Activated naive CD8-positive, alpha-beta T cell treated with anti-CD3 and anti-CD28 coated beads, Interleukin-2, amount 50 U/mL, for 16 hours (primary cell): Measurements from ENCODE around the gene AFF1.
"Not testable (repeated sequence)": the region's sequence is repeated elsewhere in the genome, so short reads cannot be mapped to it uniquely, and the experiment has no call there.

Experiments used
- DNase-seq: peaks from one replicate; pipeline ENCODE4 v3.0.0-alpha.2; 2020; ENCODE audit warnings: low read depth, low spot score

AFF1 gene

DNA sequence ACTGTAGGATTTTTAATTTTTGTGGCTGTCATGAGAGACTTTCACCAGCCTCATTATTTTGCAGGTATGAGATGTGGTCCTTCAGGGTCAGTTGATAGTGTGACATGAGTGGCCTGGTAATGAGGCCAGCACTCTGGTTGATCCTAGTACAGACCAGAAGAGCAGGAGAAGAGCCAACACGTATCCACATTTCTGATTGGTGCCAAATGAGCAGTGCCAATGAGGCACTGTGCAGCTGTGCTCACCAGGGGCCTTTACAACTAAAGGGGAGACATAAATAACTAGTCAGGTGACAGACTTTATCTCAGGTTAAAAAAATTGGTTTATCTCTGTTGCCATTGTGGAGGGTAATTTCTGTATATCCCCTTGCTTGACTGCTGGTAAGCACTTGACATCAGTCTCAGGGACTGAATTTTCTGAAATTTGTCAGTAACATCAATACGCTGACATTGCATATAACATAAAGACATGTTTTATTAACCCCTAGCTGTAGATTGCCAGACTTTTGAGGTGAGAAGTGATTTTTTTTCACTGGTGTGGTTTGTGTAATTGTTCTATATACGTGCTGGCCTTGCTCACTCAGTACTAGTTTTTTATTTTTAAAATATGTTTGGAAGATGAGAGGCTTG, 101.2 kb downstream of the AFF1 start:
- no peak for DNase-seq

DNA sequence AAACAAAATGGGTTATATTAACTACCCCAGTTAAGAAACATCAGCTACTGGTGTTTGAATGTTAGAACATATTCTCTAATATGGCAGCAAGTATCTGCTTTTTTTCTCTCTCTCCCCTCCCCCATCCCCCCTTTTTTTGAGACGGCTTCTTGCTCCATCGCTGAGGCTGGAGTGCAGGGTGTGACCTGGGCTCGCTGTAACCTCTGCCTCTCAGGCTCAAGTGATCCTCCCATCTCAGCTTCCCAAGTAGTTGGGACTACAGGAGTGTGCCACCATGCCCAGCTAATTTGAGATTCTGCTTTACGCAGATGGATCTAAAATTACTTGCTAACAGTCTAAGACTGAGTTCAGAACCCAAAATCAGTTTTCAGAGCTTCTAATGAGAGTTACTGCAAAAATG, 101.9 kb downstream of the AFF1 start:
- DNase-seq: no peak

DNA sequence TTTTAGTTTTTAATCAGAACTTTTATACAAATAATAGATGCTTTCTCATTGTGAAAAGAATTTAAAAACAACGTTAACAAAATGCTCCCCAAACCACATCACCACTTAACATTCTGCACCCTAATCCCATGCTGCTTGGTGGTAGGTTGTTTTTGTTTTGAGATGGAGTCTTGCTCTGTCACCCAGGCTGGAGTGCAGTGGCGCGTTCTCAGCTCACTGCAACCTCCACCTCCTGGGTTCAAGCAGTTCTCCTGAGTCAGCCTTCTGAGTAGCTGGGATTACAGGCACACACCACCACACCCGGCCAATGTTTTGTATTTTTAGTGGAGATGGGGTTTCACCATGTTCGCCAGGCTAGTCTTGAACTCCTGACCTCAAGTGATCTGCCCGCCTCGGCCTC, 102.4 kb downstream of the AFF1 start:
- DNase-seq: not testable (repeated sequence)

DNA sequence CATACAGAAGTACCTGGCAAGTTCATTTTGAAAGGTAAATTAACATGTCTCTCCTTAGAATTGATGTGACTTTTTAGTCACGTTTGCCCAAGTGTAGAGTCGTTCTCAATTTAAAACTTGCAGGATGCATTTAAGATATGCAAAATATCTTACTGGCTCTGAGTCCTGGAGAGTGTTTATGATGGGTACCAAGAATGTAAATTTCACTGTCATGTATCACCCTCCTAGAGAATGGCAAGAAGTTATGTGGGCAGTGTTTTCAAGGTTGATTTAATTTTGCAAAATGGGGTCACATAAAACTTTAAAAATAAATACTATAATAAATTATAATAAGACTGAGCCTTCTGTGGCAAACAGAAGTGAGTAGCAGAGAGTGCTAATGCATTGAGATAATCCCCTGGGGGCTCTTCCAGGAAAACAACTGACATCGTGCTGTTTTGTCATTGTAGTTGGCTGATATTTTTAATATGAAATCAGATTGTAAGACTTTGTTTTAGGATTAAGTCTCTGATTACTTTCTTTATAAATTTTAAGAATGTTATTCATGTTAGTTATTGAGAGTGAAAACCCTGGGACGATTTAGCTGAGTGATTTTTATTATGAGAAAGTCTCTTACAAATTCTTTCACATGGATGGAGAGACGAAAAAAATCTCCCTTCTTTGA, 103.0 kb downstream of the AFF1 start:
- DNase-seq: no peak

DNA sequence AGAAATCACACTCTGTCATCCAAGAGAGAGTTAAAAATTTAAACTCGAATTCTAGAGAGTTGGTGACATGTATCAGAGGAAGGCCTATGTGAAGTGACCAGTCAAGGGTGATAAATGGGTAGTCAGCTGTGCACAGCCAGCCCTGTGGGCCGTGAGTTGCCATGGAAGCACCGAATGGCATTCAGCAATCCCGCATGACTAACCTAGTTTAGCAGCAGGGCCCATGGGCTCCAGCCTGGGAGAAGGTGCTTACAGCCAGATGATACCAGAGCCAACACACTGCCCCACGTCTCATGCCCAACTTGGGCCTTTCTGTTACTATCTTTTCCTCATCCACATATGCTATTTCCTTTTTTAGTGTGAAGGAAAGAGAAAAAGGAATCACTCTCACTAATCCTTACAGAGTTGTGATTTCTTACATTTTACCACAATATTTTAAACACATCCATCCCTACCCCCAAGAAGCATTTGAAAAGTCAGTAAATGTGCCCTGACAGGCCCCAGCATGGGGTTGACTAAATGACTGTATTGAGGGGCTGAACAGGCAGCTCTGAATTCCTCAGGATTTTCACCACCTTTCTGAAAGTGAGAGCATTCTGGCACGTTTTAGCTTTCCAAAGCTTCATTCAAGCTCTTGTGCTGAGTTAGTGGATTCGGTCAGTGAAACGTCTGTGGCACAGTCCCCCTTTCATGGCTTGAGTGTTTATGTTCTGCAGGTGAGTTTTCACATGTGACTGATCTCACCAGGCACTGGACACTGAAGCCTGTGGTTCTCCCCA, 104.2 kb downstream of the AFF1 start:
- no peak for DNase-seq

DNA sequence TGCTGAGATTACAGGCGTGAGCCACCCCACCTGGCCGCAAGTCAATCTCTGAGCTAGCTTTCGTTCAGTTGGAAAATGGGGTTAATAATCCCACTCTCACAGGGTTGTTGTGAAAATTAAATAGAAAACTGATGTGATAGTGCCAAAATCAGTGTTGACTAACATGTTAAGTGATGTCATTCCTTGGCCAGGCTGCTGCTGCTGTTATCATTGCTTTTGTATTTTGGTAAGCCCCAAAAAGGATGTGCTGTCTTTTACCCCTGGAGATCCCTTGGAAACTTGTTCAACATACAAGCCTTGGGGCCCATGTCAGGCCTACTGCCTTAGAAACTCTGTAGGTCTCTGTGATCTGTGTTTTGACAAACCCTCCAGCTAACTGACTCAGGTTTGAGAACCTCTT, 106.3 kb downstream of the AFF1 start:
- no peak for DNase-seq

DNA sequence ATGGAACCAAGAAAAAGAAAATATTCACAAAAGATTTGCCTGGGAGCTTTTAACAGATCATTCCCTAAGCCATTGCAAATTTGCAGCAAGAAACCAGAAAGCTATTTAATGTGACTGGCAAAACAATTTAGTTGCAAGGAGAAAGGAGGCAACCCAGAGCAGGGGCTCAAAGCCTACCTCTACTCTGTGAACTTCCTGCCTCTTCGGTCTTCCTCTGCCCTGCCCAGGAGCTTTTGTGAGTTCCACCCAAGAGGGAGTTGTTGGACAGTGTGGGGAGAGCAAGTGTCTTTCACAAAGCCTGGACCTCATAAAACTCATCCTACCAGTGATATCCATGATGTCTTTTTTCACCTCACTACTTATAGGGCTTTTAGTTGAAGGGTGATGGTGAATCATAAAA, 107.4 kb downstream of the AFF1 start:
- no peak for DNase-seq

DNA sequence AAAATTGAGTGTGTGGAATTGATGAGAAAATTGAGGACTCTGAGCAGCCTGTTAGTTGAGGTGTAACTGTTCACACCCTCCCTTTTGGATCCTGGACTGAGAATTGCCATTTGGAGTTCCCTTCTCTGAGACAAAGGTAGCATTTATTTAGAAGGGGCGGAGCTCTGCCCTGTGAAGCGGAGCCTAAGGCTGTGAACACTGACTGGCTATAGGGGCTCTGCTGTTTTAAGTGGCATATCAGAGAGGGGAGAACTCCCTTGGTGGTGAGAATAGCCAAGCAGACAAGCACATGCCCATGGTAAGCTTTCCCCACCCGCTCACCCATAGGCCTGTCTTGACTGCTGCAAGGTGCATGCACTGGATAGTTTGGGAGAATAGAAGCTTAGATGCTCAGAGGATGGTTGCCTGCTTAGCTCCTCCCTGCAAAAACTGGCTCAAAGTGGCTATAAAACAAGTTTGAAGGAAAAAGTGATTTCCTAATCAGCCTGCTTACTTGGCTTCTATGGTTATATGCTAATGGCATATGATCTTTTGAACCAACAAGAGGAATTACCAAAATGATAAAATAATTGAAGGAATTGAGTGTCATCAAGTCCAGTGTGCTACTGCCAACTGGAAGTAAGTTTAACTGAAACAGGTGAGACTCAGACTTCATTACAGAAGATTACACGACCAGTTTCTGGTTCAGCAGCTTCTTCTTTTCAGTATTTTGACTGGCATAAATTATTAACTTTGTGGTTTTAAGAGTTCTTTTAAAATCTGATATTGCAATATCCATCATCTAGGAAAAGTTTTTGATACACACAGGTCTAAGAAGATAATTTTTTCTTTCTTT, 108.4 kb downstream of the AFF1 start:
- no peak for DNase-seq

DNA sequence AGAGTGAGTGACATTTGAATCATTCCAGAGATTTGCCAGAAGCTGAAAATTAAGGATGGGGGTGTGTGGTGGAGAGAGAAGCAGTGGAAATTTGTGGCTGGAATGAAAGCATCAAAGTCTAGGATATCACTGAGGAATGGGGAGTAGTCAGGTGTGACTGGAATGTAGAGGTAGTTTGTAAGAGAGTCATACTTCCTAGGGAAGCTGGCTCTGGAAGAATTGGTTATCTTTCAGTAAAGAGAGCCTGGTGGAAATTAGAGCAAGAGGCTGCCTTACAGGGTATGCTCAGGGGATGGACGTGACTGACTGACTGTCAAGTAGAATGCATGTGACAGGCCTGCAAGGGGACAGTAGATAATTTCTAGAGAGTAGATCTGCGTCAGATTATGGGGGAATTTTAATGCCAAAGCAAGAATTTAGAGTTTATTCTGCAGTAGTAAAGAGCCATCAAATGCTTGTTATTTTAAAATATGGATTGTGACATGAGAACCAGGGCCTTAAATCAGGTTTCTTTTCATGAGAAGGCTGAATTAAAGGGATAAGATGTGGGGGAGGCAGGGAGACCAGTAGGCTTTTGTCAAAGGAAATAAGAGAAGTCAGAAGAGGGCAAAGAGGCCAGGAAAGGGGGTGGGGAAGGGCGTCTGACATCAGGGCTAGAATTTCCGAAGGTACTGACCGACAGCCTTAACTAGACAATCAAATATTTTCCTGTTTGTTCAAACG, 109.9 kb downstream of the AFF1 start:
- DNase-seq: no peak

DNA sequence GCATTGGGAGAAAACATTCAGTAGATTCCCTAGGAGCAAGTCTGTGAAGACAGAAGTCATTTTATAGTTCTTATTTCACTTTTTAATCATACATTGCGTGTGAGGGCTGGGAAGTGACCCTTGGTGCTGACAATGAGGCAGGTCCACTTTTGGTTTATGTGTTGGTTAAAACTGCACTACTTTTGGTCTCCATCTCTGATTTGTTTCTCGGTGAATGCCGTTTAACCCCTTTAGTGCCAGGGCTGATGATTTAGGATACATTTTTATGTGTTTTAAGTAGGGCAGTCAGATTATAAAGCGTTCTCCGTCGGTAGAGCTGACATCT, 110.4 kb downstream of the AFF1 start:
- no peak for DNase-seq

DNA sequence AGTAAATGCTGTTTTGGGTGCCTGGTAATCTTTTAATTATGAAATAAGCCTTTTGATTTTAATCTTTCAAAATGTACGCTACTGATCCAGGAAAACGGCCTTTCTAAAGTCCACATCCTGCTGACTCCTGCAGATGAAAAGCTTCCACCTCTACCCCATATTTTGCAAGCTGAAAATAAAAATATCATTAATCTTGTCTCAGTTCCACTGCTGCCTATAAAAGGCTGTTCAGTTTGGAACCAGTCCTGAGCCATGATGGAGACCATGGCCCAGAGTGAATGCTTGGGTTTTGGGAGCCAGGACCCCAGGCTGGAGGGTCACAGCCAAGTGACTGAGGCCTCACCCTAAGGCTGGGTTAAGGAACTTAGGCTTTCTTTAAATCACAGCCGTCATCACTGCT, 110.8 kb downstream of the AFF1 start:
- DNase-seq: no peak

DNA sequence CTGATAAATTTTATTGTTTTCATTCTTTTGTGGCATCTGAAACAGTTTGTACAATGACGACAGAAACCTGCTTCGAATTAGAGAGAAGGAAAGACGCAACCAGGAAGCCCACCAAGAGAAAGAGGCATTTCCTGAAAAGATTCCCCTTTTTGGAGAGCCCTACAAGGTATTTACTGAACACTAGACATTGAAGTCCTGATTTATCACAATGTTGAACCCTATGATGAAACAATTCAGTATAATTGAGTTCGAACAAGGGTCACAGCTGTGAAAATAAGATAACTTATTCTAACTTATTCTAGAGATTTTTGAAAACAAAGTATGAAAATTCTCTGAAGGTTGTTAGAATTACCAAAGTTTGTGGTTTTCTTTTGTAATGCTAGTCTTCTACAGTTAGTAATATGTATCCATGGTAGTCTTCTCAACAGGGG, 111.3 kb downstream of the AFF1 start:
- DNase-seq: no peak

DNA sequence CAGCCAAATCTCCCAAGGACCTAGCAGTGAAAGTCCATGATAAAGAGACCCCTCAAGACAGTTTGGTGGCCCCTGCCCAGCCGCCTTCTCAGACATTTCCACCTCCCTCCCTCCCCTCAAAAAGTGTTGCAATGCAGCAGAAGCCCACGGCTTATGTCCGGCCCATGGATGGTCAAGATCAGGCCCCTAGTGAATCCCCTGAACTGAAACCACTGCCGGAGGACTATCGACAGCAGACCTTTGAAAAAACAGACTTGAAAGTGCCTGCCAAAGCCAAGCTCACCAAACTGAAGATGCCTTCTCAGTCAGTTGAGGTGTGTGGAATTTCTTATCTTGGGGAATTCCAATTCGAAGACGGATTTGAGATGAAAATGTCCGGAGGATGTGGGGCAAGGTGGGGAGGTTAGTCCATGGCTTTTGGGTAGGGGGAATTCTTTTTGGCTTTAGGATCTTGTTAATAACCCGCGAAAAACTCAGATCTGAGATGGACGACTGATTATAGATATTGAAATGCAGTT, 112.5 kb downstream of the AFF1 start:
- no peak for DNase-seq

DNA sequence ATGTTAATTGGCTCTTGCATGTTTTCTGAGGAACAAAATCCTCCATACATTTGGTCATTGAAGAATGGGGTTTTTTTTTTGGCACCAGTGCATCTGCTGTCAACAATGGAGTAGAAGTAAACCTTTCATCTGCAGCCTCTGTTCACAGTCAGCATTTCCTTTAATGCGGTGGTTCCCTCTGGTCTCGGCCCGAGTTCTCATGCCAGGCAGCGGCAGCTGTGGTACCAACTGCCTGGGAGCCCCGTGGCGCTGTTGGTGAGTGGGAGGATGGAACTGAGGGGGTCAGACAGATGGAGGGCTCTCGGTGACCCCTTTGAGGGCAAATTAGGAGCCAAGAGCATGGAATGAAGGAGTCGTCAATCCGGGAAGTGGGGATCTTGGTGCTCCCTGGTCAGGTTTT, 114.7 kb downstream of the AFF1 start:
- no peak for DNase-seq

DNA sequence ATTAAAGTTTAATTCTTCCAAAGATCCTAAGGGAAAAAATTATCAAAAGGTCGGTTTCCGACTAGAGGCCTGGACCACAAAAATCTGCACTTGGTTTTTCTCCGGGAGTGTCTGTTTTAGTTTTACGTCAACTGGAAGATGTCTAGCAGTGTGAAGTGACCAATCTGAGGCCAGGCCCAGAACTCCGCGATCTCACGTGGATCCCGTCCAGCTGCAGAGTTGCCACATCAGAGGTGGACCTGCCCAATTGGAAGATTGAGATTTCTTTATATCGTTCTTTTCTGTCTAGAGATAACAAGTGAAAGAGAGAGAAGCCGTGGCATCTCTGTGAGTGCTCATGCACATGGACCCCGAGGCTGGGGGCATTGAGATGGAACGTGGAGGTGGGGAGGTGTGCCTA, 115.8 kb downstream of the AFF1 start:
- no peak for DNase-seq

DNA sequence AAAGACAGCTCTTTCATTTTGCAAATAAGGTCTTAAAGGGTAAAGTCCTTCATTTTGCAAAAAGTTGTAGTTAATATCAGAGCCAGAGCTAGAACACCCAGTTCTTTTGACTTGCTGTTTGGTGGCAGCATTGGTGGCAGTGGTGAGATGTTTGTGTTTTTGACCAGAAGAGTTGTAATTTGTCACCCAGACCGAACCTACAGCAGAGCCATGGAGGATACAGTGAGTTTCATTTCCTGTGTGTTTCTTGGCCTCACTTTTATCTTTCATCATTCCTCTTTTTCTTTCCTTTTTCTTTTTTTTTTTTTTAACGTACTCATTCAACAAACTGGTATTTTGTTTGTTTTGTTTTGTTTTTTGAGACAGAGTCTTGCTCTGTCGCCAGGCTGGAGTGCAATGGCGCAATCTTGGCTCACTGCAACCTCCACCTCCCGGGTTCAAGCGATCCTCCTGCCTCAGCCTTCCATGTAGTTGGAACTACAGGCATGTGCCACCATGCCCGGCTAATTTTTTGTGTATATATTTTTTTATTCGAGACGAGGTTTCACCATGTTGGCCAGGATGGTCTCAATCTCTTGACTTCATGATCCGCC, 116.4 kb downstream of the AFF1 start:
- DNase-seq: no peak

DNA sequence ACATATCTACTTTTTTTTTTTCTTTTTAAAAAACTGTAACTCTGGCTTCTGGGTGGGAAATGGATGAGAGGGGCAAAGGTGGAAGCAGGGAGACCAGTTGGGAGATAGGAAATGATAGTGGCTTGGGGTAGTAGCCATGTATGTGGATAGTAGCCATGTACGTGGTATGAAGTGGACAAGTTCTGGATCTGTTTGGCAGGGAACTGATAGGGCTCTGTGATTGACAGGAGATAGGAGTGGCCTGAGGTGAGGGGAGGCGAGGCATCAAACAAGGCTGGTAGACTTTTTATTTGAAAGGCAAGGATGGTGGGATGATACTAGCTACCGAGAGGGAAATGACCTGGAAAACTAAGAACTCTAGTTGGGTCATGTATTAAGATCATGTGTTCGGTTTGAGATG, 117.8 kb downstream of the AFF1 start:
- DNase-seq: no peak

DNA sequence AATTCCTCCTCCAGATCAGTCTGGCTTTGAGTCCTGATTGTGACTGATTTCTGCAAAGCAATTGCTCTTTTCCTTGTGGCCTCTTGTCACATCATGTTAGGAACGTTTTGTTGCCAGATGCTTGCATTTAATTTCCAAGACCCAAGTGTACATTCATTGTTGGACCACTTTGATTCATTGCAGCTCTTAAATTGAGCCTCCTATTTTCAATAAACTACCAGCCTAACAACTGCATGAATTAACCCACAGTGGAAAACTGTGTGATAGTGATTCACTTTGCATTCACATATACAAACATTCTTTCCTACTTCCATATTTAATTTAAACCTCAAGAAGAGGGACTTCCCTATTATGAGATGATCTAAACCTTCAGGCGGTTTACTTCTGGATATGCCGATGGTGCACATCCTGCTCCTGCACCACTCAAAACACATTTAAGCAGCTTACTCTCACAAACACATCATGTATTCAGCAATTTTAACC, 118.4 kb downstream of the AFF1 start:
- no peak for DNase-seq

DNA sequence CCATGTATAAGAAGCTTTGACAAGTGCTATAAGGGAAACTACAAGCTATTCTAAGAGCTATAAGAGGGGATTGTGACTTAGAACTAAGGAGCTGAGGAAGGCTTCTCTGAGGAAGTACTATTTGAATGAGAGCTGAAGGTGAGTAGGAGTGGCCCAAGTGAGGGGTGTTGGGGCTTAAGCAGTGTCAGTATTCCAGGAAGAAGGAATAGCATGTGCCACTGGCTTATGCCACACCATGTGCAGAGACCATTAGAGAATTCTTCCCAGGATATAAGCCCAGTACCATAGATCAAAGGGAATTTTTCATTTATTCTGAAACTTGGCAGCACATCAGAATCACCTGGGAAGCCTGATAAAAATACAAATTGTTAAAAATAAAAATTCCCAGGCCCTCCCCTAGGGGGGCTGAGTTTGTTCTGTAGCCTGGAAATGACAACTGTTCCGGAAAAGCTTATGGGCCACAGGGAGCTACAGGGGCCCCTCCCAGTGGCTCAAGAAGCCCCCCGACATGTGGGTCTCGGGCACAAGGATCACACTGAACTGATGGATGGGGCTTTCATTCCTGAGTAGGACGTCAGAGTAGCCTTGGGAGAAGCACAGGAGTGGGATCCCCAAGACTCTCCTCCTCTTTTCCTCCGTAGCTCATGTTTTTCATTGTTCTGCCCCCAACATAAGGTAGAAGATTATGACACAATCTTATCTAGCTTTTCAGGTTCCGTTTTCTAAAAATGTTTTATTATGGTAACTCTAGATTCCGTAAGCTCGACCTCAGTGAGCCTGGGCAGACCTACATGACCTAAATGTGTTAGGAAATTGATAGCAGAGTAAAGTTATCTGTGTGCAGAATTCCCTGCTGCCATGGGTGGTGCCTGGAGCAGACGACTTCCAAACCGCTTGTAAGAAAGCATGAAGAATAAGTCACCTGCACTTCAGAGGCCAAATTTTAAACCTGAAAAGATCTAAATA, 119.3 kb downstream of the AFF1 start:
- DNase-seq: no peak

DNA sequence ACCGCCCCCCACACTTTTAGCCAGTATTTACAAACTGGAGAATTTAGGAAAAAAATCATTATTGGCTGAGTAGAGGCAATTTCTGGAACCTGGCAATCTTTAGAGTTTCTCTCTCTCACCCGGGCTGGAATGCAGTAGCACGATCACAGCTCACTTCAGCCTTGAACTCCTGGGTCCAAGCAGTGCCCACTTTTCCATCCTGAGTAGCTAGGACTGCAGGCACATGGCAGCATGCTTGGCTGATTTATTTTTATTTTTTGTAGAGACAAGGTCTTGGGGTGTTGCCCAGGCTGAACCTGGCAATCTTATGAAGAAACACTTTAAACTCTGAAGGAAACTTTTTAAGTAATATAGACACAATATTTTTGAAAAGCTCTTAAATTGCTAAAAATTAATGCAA, 120.1 kb downstream of the AFF1 start:
- no peak for DNase-seq
